ENCODE results near the gene CACUL1.

GRCh38 chr10:118729641-118730258 lies 25.0 kb downstream of the CACUL1 start:
- TF ChIP-seq, protein P1, sequence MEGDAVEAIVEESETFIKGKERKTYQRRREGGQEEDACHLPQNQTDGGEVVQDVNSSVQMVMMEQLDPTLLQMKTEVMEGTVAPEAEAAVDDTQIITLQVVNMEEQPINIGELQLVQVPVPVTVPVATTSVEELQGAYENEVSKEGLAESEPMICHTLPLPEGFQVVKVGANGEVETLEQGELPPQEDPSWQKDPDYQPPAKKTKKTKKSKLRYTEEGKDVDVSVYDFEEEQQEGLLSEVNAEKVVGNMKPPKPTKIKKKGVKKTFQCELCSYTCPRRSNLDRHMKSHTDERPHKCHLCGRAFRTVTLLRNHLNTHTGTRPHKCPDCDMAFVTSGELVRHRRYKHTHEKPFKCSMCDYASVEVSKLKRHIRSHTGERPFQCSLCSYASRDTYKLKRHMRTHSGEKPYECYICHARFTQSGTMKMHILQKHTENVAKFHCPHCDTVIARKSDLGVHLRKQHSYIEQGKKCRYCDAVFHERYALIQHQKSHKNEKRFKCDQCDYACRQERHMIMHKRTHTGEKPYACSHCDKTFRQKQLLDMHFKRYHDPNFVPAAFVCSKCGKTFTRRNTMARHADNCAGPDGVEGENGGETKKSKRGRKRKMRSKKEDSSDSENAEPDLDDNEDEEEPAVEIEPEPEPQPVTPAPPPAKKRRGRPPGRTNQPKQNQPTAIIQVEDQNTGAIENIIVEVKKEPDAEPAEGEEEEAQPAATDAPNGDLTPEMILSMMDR (IDR thresholded peaks at IDR 0.05; ENCODE audit: low read depth, low read length): no peak
- TF ChIP-seq EZH2phosphoT487 (IDR thresholded peaks at IDR 0.05; ENCODE audit: low read depth): no peak

Data from OCI-LY3 (cell line).